GM12875 (cell line): ENCODE results near the gene ZBTB7B.

ENCODE experiments used
- H3K4me3 ChIP-seq: one replicate; pipeline ENCODE4 v1.5.1; 2011; ENCODE audit warnings: low read depth, low read length, control low read depth
- TF ChIP-seq, protein P1 (sequence below): IDR thresholded peaks from 2 replicates; pipeline ENCODE4 v1.5.1; 2011; ENCODE audit warnings: low read depth, mild to moderate bottlenecking, control low read depth, inconsistent platforms, low read length, moderate library complexity, borderline replicate concordance; ENCODE audit not compliant: insufficient read depth

ZBTB7B gene

DNA sequence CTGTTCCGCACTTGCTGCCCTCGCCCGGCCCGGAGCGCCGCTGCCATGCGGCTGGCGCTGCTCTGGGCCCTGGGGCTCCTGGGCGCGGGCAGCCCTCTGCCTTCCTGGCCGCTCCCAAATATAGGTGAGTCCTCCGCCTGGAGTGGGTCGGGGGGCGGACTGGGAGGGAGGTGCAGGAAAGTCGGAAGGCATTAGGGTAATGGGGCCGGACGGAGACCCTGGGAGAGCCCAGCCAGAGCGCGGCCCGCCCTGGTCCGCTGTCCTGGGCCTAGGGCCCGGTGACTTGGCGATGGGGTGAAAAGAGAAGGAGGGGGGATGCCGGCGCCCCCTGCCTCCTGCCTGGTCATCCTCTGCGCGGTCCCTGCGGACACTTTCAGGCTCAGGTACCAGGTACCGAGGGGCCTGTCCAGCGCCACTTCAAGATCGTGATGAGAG is 48.8 kb downstream of the ZBTB7B start:
- TF ChIP-seq, protein P1, sequence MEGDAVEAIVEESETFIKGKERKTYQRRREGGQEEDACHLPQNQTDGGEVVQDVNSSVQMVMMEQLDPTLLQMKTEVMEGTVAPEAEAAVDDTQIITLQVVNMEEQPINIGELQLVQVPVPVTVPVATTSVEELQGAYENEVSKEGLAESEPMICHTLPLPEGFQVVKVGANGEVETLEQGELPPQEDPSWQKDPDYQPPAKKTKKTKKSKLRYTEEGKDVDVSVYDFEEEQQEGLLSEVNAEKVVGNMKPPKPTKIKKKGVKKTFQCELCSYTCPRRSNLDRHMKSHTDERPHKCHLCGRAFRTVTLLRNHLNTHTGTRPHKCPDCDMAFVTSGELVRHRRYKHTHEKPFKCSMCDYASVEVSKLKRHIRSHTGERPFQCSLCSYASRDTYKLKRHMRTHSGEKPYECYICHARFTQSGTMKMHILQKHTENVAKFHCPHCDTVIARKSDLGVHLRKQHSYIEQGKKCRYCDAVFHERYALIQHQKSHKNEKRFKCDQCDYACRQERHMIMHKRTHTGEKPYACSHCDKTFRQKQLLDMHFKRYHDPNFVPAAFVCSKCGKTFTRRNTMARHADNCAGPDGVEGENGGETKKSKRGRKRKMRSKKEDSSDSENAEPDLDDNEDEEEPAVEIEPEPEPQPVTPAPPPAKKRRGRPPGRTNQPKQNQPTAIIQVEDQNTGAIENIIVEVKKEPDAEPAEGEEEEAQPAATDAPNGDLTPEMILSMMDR, result no peak
- H3K4me3 ChIP-seq, result peak overlapping the region; percentile 79

DNA sequence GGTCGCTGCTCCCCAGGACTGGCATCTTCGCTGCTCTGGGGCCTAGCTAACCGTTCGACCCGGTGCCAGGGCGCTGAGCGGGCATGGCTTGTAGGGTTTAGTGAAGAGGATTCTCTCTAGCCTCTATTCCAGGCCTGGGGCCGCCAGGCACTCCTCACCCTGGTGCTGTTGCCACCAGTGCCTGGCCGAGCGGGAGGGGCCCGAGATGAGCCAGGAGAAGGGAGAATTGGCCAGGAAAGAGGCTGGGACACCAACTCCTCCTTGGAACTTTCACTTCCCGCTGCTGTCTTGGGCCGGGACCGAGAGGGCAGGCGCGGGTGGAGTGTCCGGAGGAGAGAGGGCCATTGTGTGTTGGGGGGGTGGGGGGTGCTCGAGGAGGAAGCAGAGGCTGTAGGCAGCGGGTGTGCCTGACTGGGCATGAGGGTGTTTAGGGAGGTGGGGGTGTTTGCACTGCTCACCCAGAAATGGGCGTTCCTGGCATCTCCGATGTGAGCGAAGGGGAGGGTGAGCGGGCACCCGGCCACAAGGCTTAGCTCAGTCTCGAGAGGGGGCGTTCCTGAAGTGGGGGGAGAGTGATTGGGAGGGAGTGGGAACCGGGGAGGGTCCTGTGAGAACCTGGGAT is 49.3 kb downstream of the ZBTB7B start:
- peak overlapping the region; percentile 79 for H3K4me3 ChIP-seq
- TF ChIP-seq, protein P1, result no peak

DNA sequence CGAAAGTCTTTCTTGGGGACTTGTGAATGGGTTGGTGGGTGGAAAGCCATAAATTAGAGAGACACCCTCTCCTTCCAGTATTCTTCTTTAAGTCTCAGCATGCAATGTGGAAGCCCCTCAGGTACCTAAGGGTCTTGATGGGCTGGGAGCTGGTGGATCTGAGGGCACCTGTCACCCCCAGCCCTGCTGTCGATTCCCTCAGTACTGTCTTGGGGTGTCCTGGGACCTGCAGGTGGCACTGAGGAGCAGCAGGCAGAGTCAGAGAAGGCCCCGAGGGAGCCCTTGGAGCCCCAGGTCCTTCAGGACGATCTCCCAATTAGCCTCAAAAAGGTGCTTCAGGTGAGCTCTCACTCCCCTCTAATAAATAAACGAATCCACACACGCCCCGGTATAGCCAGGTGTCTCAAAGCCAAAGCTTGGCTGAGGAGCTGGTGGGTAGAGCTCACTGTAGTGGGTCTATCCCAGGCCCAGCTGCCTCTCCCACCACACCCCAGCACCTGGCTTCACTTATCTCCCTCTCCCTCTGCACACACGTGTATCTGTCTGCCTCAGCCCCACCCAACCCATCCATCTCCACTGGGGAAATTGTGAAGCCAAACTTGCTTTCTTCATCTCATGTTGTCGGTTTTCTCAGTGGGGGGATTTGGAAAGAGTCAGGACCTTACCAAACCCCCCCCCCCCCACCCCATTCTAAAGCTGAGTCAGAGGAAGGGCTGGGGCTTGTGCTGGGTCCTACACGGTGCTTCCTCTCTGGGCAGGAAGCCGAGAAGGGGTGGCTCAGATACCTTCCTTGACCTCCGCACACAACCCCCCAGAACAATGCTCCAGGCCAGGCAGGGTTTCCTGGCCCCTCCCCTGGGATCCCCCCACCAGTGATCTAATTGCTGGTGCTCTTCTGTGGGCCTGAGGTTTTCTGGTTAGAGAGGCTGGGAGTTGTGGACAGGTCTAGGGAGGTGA is 50.1 kb downstream of the ZBTB7B start:
- TF ChIP-seq, protein P1, result peak; percentile 46
- peak overlapping the region; percentile 79 for H3K4me3 ChIP-seq

- TF ChIP-seq, protein P1, result no peak
- no peak overlapping the region for H3K4me3 ChIP-seq
These were observed 51.0 kb downstream of the ZBTB7B start for GRCh38 chr1:155053531-155054105.

DNA sequence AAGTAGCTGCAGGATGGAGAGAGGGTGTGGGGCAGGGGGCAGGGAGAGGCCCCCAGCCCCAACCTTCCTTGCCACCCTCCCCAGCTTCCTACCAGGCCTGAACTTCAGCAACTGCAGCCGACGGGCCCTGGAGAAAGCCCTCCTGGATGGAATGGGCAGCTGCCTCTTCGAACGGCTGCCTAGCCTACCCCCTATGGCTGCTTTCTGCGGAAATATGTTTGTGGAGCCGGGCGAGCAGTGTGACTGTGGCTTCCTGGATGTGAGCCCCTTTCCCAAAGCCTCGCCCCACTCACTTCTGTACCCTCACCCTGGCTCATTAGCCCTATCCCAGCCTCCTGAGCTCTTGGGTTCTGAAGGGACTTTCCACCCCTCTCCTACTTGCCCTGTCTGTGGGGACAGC is 54.5 kb downstream of the ZBTB7B start:
- TF ChIP-seq, protein P1, result no peak

GRCh38 chr1:155057788-155058211 is 55.2 kb downstream of the ZBTB7B start:
- TF ChIP-seq, protein P1, result peak; percentile 22; the same call in 1 of the 2 replicates
- no peak overlapping the region for H3K4me3 ChIP-seq

More for the DNA sequence above, 54.5 kb downstream of the ZBTB7B start:
- no peak overlapping the region for H3K4me3 ChIP-seq

- TF ChIP-seq, protein P1, result no peak
- H3K4me3 ChIP-seq, result no peak overlapping the region
These were observed 58.1 kb downstream of the ZBTB7B start for GRCh38 chr1:155060736-155061135.
